Peyer's patch (tissue), 4 donors: ENCODE results near the gene SMIM29. TPM values are rescaled to one million over a fixed set of nuclear protein-coding genes. Genes with fewer than 3 reads are reported as not detected.

ENCODE experiments used
- DNase-seq, 3 donors: peaks; one replicate each; pipeline ENCODE4 v3.0.0-alpha.2; 2017 to 2019
- H3K27ac ChIP-seq, 4 donors: fragments of 200-600 bp; sonication (generic); one replicate each; pipeline ENCODE4 v1.5.1; 2016 to 2019
- H3K27me3 ChIP-seq, 2 donors: fragments of 200-600 bp; sonication (generic); one replicate each; pipeline ENCODE4 v1.5.1; 2019
- H3K36me3 ChIP-seq, 3 donors: fragments of 200-600 bp; sonication (generic); one replicate each; pipeline ENCODE4 v1.5.1; 2016 to 2019
- H3K4me1 ChIP-seq, 4 donors: fragments of 200-600 bp; sonication (generic); one replicate each; pipeline ENCODE4 v1.5.1; 2016 to 2019
- H3K4me3 ChIP-seq, 4 donors: fragments of 200-600 bp; sonication (generic); 1 replicate in 3 of 4; 2 replicates in 1 of 4; pipeline ENCODE4 v1.5.1; 2016 to 2019; ENCODE audit warnings: mild to moderate bottlenecking in 1 of 4
- H3K9me3 ChIP-seq, 4 donors: fragments of 200-600 bp; sonication (generic); one replicate each; pipeline ENCODE4 v1.5.1; 2016 to 2019; ENCODE audit warnings: mild to moderate bottlenecking in 1 of 4
- CTCF ChIP-seq, 6 experiments: fragments of 450-650 bp in 4 of 6; fragments of 200-600 bp in 2 of 6; sonication (generic) in 1 of 6; IDR thresholded peaks; one replicate each; pipeline ENCODE4 v1.5.1; 2017 to 2019; ENCODE audit warnings: antibody characterized with exemption in 6 of 6, mild to moderate bottlenecking in 3 of 6, moderate library complexity in 1 of 6
- POLR2A ChIP-seq, 2 donors: fragments of 450-650 bp; IDR thresholded peaks; one replicate each; pipeline ENCODE4 v1.5.1; 2017; ENCODE audit warnings: antibody characterized with exemption in 2 of 2, mild to moderate bottlenecking in 2 of 2, moderate library complexity in 2 of 2
- total RNA-seq, 4 donors: library from RNA; depleted of rRNA; stranded (reverse); fragments of >200 nt; gene quantifications; one replicate each; pipeline ENCODE4 v1.1.0, GENCODE V29; 2016

Gene SMIM29
- total RNA-seq, 4 donors from 2014 or later: 8.9 to 30.5 (median 14.9) TPM

DNA sequence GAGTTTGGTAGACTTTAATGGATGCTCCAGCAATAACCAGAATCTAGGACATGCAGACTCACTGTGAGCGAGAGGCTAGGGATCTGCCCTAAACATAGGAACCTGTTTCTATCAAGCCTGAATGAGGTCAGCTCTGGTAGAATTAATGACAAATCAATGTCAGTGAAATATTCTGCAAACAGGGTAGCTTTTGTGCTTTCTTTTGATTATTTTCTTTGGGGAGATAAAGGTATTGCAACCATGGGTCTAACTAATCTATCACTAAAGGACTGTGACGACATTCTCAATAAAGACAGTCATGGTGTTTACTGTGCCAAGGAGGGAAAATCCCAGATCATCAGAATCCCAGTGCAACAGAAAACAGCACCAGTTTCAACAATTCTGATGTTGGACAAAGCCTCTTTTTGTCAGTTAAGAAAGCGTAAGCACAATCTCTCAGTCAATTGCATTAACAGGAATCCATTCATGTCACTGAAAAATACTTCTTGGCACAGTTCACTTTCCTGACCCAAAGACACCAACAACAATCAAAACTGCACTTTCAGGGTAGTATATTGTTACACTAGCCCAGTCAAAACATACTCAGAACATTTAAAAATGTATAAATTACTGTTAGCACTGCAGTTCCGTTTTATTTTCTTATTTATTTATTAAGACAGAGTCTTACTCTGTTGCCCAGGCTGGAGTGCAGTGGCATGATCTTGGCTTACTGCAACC, 36.8 kb upstream of the SMIM29 start:
- Histone ChIP-seq H3K36me3 (peaks cover 0 to 4% (median 0%) of the 10 kb centered on the region in 3 donors), H3K27ac (peak overlapping the region in 3 of 4 donors; percentile 14 to 55 (median 39)), H3K4me1 (no peaks in the 10 kb centered on the region), H3K9me3 (no peaks in the 10 kb centered on the region), H3K27me3 (no peaks in the 10 kb centered on the region), H3K4me3 (no peak overlapping the region)
- DNase-seq: no peak
- TF ChIP-seq CTCF (IDR thresholded peaks at IDR 0.05): no peak
- TF ChIP-seq POLR2A (IDR thresholded peaks at IDR 0.05): no peak

- peak overlapping the region in 3 of 4 donors; percentile 14 to 55 (median 39) for H3K27ac ChIP-seq
- H3K27me3 ChIP-seq: no peaks in the 10 kb centered on the region
- no peak overlapping the region for H3K4me3 ChIP-seq
- no peaks in the 10 kb centered on the region for H3K4me1 ChIP-seq
- peaks cover 0 to 6% (median 0%) of the 10 kb centered on the region in 3 donors for H3K36me3 ChIP-seq
- TF ChIP-seq CTCF (IDR thresholded peaks at IDR 0.05): no peak
- peak in 2 of 3 donors; percentile 37 to 55 for DNase-seq
- H3K9me3 ChIP-seq: no peaks in the 10 kb centered on the region
Measured at GRCh38 chr6:34284563-34285447, 36.0 kb upstream of the SMIM29 start.

DNA sequence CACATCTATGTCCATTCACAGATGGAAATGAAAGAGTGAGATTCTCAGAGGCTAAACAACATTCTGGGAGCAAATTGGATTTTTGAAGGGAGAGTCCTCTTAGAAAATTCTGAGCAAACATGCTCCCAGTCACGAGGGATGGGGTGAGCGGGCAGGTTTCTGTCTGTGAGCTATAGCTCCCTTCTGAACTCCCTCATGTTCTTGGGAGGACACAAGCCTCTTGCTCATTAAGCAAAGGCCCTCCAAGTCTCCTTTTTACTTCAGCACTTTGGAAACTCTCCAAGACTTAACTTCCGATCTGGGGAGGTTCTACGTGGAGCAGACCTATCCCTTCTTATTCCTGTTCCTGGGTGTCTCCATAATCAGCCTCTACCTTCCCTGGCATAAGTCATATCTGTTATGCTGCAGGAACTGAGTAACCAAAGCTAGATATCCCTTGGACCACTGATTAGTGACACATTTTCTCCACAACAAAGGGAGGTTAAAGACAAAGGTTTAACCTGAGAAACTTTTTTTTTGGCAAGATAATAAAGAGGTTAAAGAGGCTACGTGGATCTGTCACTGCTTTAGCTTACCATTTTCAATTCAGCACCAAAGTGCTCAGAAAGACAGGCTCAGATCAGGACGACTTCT, 33.0 kb upstream of the SMIM29 start:
- no peak overlapping the region for H3K4me3 ChIP-seq
- H3K27ac ChIP-seq: no peak overlapping the region
- H3K9me3 ChIP-seq: no peaks in the 10 kb centered on the region
- peaks cover 0 to 7% (median 0%) of the 10 kb centered on the region in 3 donors for H3K36me3 ChIP-seq
- no peak for DNase-seq
- no peak for TF ChIP-seq CTCF (IDR thresholded peaks at IDR 0.05)
- no peak for TF ChIP-seq POLR2A (IDR thresholded peaks at IDR 0.05)
- H3K27me3 ChIP-seq: no peaks in the 10 kb centered on the region
- no peaks in the 10 kb centered on the region for H3K4me1 ChIP-seq

DNA sequence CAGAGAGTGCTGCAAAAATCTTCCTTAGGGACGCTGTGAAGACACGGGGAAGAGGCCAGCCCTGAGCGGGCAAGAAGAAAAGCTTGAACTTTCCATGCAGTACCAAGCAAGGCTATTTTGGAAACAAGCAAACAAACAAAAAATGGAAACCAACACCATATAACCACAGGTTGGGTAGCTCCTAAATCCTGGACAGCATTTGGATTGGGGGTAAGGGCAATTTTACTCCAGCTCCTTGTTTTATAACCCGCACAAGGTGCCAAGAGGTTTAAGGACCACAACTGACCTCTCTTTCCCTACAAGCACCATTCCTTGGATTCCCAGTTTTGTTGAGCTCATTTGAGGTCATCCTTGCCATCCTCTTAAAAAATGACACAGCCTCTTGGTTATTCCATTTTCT, 31.4 kb upstream of the SMIM29 start:
- H3K27ac ChIP-seq: no peak overlapping the region
- no peaks in the 10 kb centered on the region for H3K4me1 ChIP-seq
- no peaks in the 10 kb centered on the region for H3K27me3 ChIP-seq
- TF ChIP-seq POLR2A (IDR thresholded peaks at IDR 0.05): no peak
- no peak for TF ChIP-seq CTCF (IDR thresholded peaks at IDR 0.05)
- H3K9me3 ChIP-seq: no peaks in the 10 kb centered on the region
- DNase-seq: no peak
- peaks cover 0 to 7% (median 0%) of the 10 kb centered on the region in 3 donors for H3K36me3 ChIP-seq
- no peak overlapping the region for H3K4me3 ChIP-seq

DNA sequence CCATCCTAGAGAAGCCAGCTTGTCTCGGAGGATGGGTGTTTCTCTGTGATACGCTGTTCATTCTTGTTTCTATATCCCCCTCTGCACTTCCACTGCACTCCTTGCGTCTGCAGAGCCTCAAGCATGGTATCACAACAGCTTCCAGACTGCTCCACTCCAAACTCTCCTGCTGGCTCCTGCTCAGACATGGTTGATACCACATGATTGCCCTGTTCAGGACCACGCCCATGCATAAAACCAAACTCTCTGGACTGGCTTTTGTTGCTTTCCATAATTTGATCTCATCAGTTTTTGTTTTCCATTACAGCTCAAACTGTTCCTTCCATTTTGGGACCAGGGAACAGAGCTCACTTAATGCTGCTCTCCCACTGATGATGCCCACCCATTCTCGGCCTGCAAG, 30.0 kb upstream of the SMIM29 start:
- Histone ChIP-seq H3K4me1 (no peaks in the 10 kb centered on the region), H3K9me3 (no peaks in the 10 kb centered on the region), H3K36me3 (peaks cover 0 to 7% (median 0%) of the 10 kb centered on the region in 3 donors), H3K27me3 (no peaks in the 10 kb centered on the region), H3K27ac (no peak overlapping the region), H3K4me3 (no peak overlapping the region)
- no peak for DNase-seq
- no peak for TF ChIP-seq CTCF (IDR thresholded peaks at IDR 0.05)
